DOHH2 (cell line): ENCODE results near the gene GNB1L.

Experiments used
- CTCF ChIP-seq: fragments of 200-600 bp; sonication (generic); IDR thresholded peaks from one replicate; pipeline ENCODE4 v1.5.1; 2014; ENCODE audit warnings: antibody characterized with exemption, mild to moderate bottlenecking, low read depth, low read length; ENCODE audit not compliant: poor library complexity, severe bottlenecking
- EZH2phosphoT487 ChIP-seq: fragments of 200-600 bp; sonication (generic); IDR thresholded peaks from 2 replicates; pipeline ENCODE4 v1.6.1; 2017; ENCODE audit warnings: borderline replicate concordance, mild to moderate bottlenecking, antibody characterized with exemption, low read length, moderate library complexity, mixed read lengths

- no peak for TF ChIP-seq EZH2phosphoT487
- no peak for TF ChIP-seq CTCF
Measured at GRCh38 chr22:19767427-19768341, 87.0 kb downstream of the GNB1L start.
